PC-3 (cell line): Measurements from ENCODE around the gene A4GALT. TPM values are rescaled to one million over a fixed set of nuclear protein-coding genes. Genes with fewer than 3 reads are reported as not detected.

Experiments
- ATAC-seq: fragments of 200-7000 bp; cut with Tn5 transposase; 2 replicates; pipeline ENCODE4 v1.9.1; 2020; ENCODE audit warnings: mild to moderate bottlenecking, moderate library complexity
- BruUV-seq: library from RNA; stranded (reverse); fragments of 400-500 nt; replicated peaks from 2 replicates; lab custom pipeline; 2021; lab: Mats Ljungman, UMichigan
- CTCF ChIA-PET: fragments of 300-600 bp; sonication (Branson Sonifier 250); formaldehyde crosslinking; loops from one replicate; lab custom pipeline; 2022; ENCODE audit warnings: antibody characterized with exemption; lab: Charles Lee
- POLR2A ChIA-PET: fragments of 300-600 bp; sonication (Branson Sonifier 250); formaldehyde crosslinking; loops from one replicate; lab custom pipeline; 2022; ENCODE audit warnings: antibody characterized with exemption; ENCODE audit not compliant: unreplicated experiment; lab: Charles Lee
- DNase-seq: peaks from one replicate; pipeline ENCODE4 v3.0.0-alpha.2; 2015
- H2AFZ ChIP-seq: fragments of 300-600 bp; sonication (generic); 2 replicates; pipeline ENCODE4 v1.6.0; 2016; ENCODE audit warnings: antibody characterized with exemption, low read length
- H3F3A ChIP-seq: fragments of 300-600 bp; sonication (generic); one replicate; pipeline ENCODE4 v1.6.0; 2017; ENCODE audit warnings: antibody characterized with exemption, low read length, control low read depth, mild to moderate bottlenecking; ENCODE audit not compliant: unreplicated experiment
- H3K27ac ChIP-seq: fragments of 300-600 bp; sonication (generic); 2 replicates; pipeline ENCODE4 v1.5.1; 2016; ENCODE audit warnings: mild to moderate bottlenecking, low read length
- H3K27me3 ChIP-seq: fragments of 300-600 bp; sonication (generic); 2 replicates; pipeline ENCODE4 v1.6.1; 2016; ENCODE audit warnings: low read length, mixed read lengths
- H3K36me3 ChIP-seq: fragments of 300-600 bp; sonication (generic); 2 replicates; pipeline ENCODE4 v1.6.1; 2016; ENCODE audit warnings: low read depth, mixed run types, low read length, mixed read lengths
- H3K4me1 ChIP-seq: fragments of 300-600 bp; sonication (generic); 2 replicates; pipeline ENCODE4 v1.5.1; 2016; ENCODE audit warnings: low read length; ENCODE audit not compliant: insufficient read depth
- H3K4me2 ChIP-seq: fragments of 300-600 bp; sonication (generic); 2 replicates; pipeline ENCODE4 v1.6.0; 2016; ENCODE audit warnings: low read length
- H3K4me3 ChIP-seq: fragments of 300-600 bp; sonication (generic); 2 replicates; pipeline ENCODE4 v1.5.1; 2016; ENCODE audit warnings: mild to moderate bottlenecking, low read length, mixed read lengths
- H3K79me2 ChIP-seq: fragments of 300-600 bp; sonication (generic); 2 replicates; pipeline ENCODE4 v1.6.1; 2017; ENCODE audit warnings: low read length, mixed read lengths
- H3K9ac ChIP-seq: fragments of 300-600 bp; sonication (generic); 2 replicates; pipeline ENCODE4 v1.6.0; 2016; ENCODE audit warnings: mild to moderate bottlenecking, low read length
- H3K9me2 ChIP-seq: fragments of 300-600 bp; sonication (generic); replicated peaks from 2 replicates; pipeline ENCODE4 v1.6.1; 2016; ENCODE audit warnings: mixed run types, low read length, mixed read lengths
- H3K9me3 ChIP-seq: fragments of 300-600 bp; sonication (generic); 2 replicates; pipeline ENCODE4 v1.6.1; 2016; ENCODE audit warnings: low read length, mixed read lengths
- H4K20me1 ChIP-seq: fragments of 300-600 bp; sonication (generic); 2 replicates; pipeline ENCODE4 v1.6.1; 2016; ENCODE audit warnings: low read length, mixed read lengths
- CTCF ChIP-seq: fragments of 300-600 bp; sonication (generic); conservative IDR thresholded peaks from 2 replicates; pipeline ENCODE4 v1.5.1; 2017; ENCODE audit warnings: antibody characterized with exemption, low read depth, mild to moderate bottlenecking, low read length
- EZH2 ChIP-seq: fragments of 300-600 bp; sonication (generic); IDR thresholded peaks from one replicate; pipeline ENCODE4 v1.6.1; 2017; ENCODE audit warnings: antibody characterized with exemption, mild to moderate bottlenecking, low read length; ENCODE audit not compliant: unreplicated experiment
- EZH2phosphoT487 ChIP-seq: fragments of 300-600 bp; sonication (generic); IDR thresholded peaks from 2 replicates; pipeline ENCODE4 v1.6.1; 2018; ENCODE audit warnings: mild to moderate bottlenecking, antibody characterized with exemption, low read length, borderline replicate concordance
- intact Hi-C: fragments of 100-400 bp; cut with micrococcal nuclease; formaldehyde crosslinking; loops from 2 replicates; pipeline ENCODE4 v1.9.0; 2023
- total RNA-seq: library from RNA; depleted of rRNA; stranded (reverse); fragments of >200 nt; gene quantifications from 2 replicates; pipeline ENCODE4 v1.2.3, GENCODE V29; 2014

Gene A4GALT
- total RNA-seq, 1 experiment from 2014 or later = 3.2 TPM

GRCh38 chr22:42651134-42651533, 69.5 kb downstream of the A4GALT start:
- Histone ChIP-seq H3K36me3 (no peaks in the 10 kb centered on the region), H3K4me1 (peaks cover 9% of the 10 kb centered on the region), H3K79me2 (peaks cover 28% of the 10 kb centered on the region), H3K27me3 (no peaks in the 10 kb centered on the region), H3K9me3 (no peaks in the 10 kb centered on the region), H3K27ac (no peak overlapping the region), H2AFZ (no peak overlapping the region), H3K4me3 (no peak overlapping the region), H4K20me1 (peaks cover 7% of the 10 kb centered on the region; the same call in 1 of the 2 replicates), H3K9ac (no peak overlapping the region), H3K9me2 (no peaks in the 10 kb centered on the region), H3K4me2 (no peak overlapping the region), H3F3A (no peaks in the 10 kb centered on the region)
- DNase-seq (peak; percentile 50), ATAC-seq (peak; percentile 27; the same call in 1 of the 2 replicates)
- no peak for TF ChIP-seq EZH2phosphoT487
- BruUV-seq = no TSS peak
- intact Hi-C loops = no loop called here
- POLR2A ChIA-PET = no interaction called here
- CTCF ChIA-PET = no interaction called here

GRCh38 chr22:42649246-42650099, 71.2 kb downstream of the A4GALT start, which contains the start of gene CYB5R3:
TSS of gene CYB5R3 (minus strand) at chr22:42649392. CDS start at chr22:42649315, 77 bp downstream.
- ChIA-PET POLR2A (interaction anchor here (0.5 kb wide), 1 partner anchor 25 kb away, joined by 11 read pairs; no protein-coding TSS in a partner anchor), CTCF (interaction anchor here (0.6 to 1.0 kb wide), 2 partner anchors 106 to 170 kb away, joined by 4 read pairs; no protein-coding TSS in a partner anchor)
- Histone ChIP-seq H3K27ac (peak within 1 kb of the TSS; percentile 41), H3K4me1 (peaks cover 9% of the 10 kb centered on the region), H3K4me3 (peak within 1 kb of the TSS; percentile 98), H3K79me2 (peaks cover 43% of the 10 kb centered on the region), H3K9me2 (no peaks in the 10 kb centered on the region), H3F3A (no peaks in the 10 kb centered on the region), H3K4me2 (peak within 1 kb of the TSS; percentile 91), H3K27me3 (no peaks in the 10 kb centered on the region), H3K9me3 (no peaks in the 10 kb centered on the region), H3K36me3 (no peaks in the 10 kb centered on the region), H4K20me1 (peaks cover 7% of the 10 kb centered on the region; the same call in 1 of the 2 replicates), H2AFZ (peak within 1 kb of the TSS; percentile 79), H3K9ac (peak within 1 kb of the TSS; percentile 89)
- TSS peak; percentile 97 for BruUV-seq
- intact Hi-C loops = no loop called here
- DNase-seq (peak; percentile 55), ATAC-seq (peak; percentile 83)
- no peak for TF ChIP-seq CTCF
- TF ChIP-seq EZH2 = no peak

- intact Hi-C loops = no loop called here
- Histone ChIP-seq H3K4me2 (peak overlapping the region; percentile 91), H2AFZ (no peak overlapping the region; the same call in 1 of the 2 replicates), H3F3A (no peaks in the 10 kb centered on the region), H4K20me1 (peaks cover 7% of the 10 kb centered on the region; the same call in 1 of the 2 replicates), H3K79me2 (peaks cover 51% of the 10 kb centered on the region), H3K36me3 (no peaks in the 10 kb centered on the region), H3K27me3 (no peaks in the 10 kb centered on the region), H3K27ac (peak overlapping the region; percentile 41), H3K4me3 (peak overlapping the region; percentile 98), H3K4me1 (peaks cover 9% of the 10 kb centered on the region), H3K9me3 (no peaks in the 10 kb centered on the region), H3K9ac (peak overlapping the region; percentile 89), H3K9me2 (no peaks in the 10 kb centered on the region)
- peak; percentile 75 for ATAC-seq
- CTCF ChIA-PET = interaction anchor here (0.6 to 1.0 kb wide), 2 partner anchors 107 to 171 kb away, joined by 4 read pairs; no protein-coding TSS in a partner anchor
- POLR2A ChIA-PET = no interaction called here
- TF ChIP-seq CTCF (no peak), EZH2 (no peak), EZH2phosphoT487 (no peak)
- TSS peak; percentile 87 for BruUV-seq
- peak; percentile 37 for DNase-seq
Measured at GRCh38 chr22:42648368-42649245, 72.1 kb downstream of the A4GALT start.
